ENCODE measurements around the gene GZMM.

GZMM gene

GRCh38 chr19:512547-513365 is 31.1 kb upstream of the GZMM start:
- no peak for DNase-seq (ENCODE audit: low spot score)

GRCh38 chr19:513368-514165 is 30.3 kb upstream of the GZMM start:
- DNase-seq (ENCODE audit: low spot score) = no peak

- no peak for DNase-seq (ENCODE audit: low spot score)
Observed at GRCh38 chr19:514166-514663, 29.6 kb upstream of the GZMM start.

- no peak for DNase-seq (ENCODE audit: low spot score)
Observed at GRCh38 chr19:517721-518597, 25.9 kb upstream of the GZMM start.

- DNase-seq (ENCODE audit: low spot score) = no peak
Observed at GRCh38 chr19:518598-519231, 25.1 kb upstream of the GZMM start.

- DNase-seq (ENCODE audit: low spot score) = no peak
Observed at GRCh38 chr19:519449-519865, 24.4 kb upstream of the GZMM start.

- DNase-seq (ENCODE audit: low spot score) = no peak
Observed at GRCh38 chr19:522726-523125, 21.1 kb upstream of the GZMM start.

GRCh38 chr19:524062-524674 is 19.7 kb upstream of the GZMM start:
- DNase-seq (ENCODE audit: low spot score) = peak; percentile 77

- DNase-seq (ENCODE audit: low spot score) = no peak
Observed at GRCh38 chr19:525029-525428, 18.8 kb upstream of the GZMM start.

- no peak for DNase-seq (ENCODE audit: low spot score)
Observed at GRCh38 chr19:525857-526419, 17.9 kb upstream of the GZMM start.

- no peak for DNase-seq (ENCODE audit: low spot score)
Observed at GRCh38 chr19:530134-531008, 13.5 kb upstream of the GZMM start.

GRCh38 chr19:531009-531752 is 12.7 kb upstream of the GZMM start:
- DNase-seq (ENCODE audit: low spot score) = peak; percentile 99

GRCh38 chr19:531753-532560 is 11.9 kb upstream of the GZMM start, which contains the start of gene CDC34:
CDC34 (plus strand) TSS chr19:531760; CDS start chr19:531932, 172 bp downstream.
- DNase-seq (ENCODE audit: low spot score) = peak; percentile 64

GRCh38 chr19:532561-533363 is 11.1 kb upstream of the GZMM start:
- peak; percentile 78 for DNase-seq (ENCODE audit: low spot score)

GRCh38 chr19:533364-534058 is 10.3 kb upstream of the GZMM start:
- no peak for DNase-seq (ENCODE audit: low spot score)

GRCh38 chr19:534088-534487 is 9.8 kb upstream of the GZMM start:
- no peak for DNase-seq (ENCODE audit: low spot score)

All from HuH-7.5 (cell line).